Parathyroid adenoma (tissue), 2 donors: ENCODE results near the gene MATR3.

Experiments
- H2AFZ ChIP-seq: fragments of 300-600 bp; sonication (generic); one replicate; pipeline ENCODE4 v1.7.0; 2017; ENCODE audit warnings: antibody characterized with exemption, mild to moderate bottlenecking
- H3K27ac ChIP-seq: fragments of 300-600 bp; sonication (generic); one replicate; pipeline ENCODE4 v1.7.0; 2017
- H3K27me3 ChIP-seq: fragments of 300-600 bp; sonication (generic); one replicate; pipeline ENCODE4 v1.7.0; 2017; ENCODE audit warnings: low read length; ENCODE audit not compliant: control insufficient read depth, insufficient read depth
- H3K36me3 ChIP-seq: fragments of 300-600 bp; sonication (generic); one replicate; pipeline ENCODE4 v1.7.0; 2017; ENCODE audit warnings: low read length; ENCODE audit not compliant: control insufficient read depth, insufficient read depth
- H3K4me1 ChIP-seq: fragments of 300-600 bp; sonication (generic); one replicate; pipeline ENCODE4 v1.7.0; 2017; ENCODE audit warnings: control low read depth
- H3K4me2 ChIP-seq: fragments of 300-600 bp; sonication (generic); one replicate; pipeline ENCODE4 v1.7.0; 2017; ENCODE audit warnings: low read length
- H3K4me3 ChIP-seq: fragments of 300-600 bp; sonication (generic); one replicate; pipeline ENCODE4 v1.7.0; 2017; ENCODE audit warnings: low read depth, low read length
- H3K79me2 ChIP-seq: fragments of 300-600 bp; sonication (generic); one replicate; pipeline ENCODE4 v1.7.0; 2017; ENCODE audit warnings: control low read depth
- H3K9ac ChIP-seq: fragments of 300-600 bp; sonication (generic); one replicate; pipeline ENCODE4 v1.7.0; 2017; ENCODE audit warnings: mild to moderate bottlenecking
- H3K9me3 ChIP-seq: fragments of 300-600 bp; sonication (generic); one replicate; pipeline ENCODE4 v1.7.0; 2017; ENCODE audit warnings: low read length; ENCODE audit not compliant: control insufficient read depth
- CTCF ChIP-seq: fragments of 300-600 bp; sonication (generic); IDR thresholded peaks from one replicate; pipeline ENCODE4 v1.7.0; 2017; ENCODE audit warnings: antibody characterized with exemption, mild to moderate bottlenecking
- donor health status: primary hyperparathyroidism.

The MATR3 gene

GRCh38 chr5:139358064-139358463, 64.5 kb downstream of the MATR3 start:
- Histone ChIP-seq H3K27me3 (no peaks in the 10 kb centered on the region), H3K79me2 (peaks cover 73% of the 10 kb centered on the region), H3K4me1 (no peaks in the 10 kb centered on the region), H3K9ac (no peak overlapping the region), H3K27ac (no peak overlapping the region), H3K4me2 (no peak overlapping the region), H3K36me3 (no peaks in the 10 kb centered on the region), H3K4me3 (no peak overlapping the region), H3K9me3 (no peaks in the 10 kb centered on the region), H2AFZ (no peak overlapping the region)
- TF ChIP-seq CTCF = no peak

GRCh38 chr5:139360384-139360783, 66.8 kb downstream of the MATR3 start:
- Histone ChIP-seq H3K4me2 (no peak overlapping the region), H2AFZ (no peak overlapping the region), H3K79me2 (peaks cover 55% of the 10 kb centered on the region), H3K9ac (no peak overlapping the region), H3K9me3 (no peaks in the 10 kb centered on the region), H3K4me1 (no peaks in the 10 kb centered on the region), H3K4me3 (no peak overlapping the region), H3K27ac (no peak overlapping the region), H3K36me3 (no peaks in the 10 kb centered on the region), H3K27me3 (no peaks in the 10 kb centered on the region)
- TF ChIP-seq CTCF = no peak

- Histone ChIP-seq H3K4me2 (no peak overlapping the region), H3K9ac (no peak overlapping the region), H3K27ac (no peak overlapping the region), H3K9me3 (no peaks in the 10 kb centered on the region), H2AFZ (no peak overlapping the region), H3K27me3 (no peaks in the 10 kb centered on the region), H3K79me2 (peaks cover 41% of the 10 kb centered on the region), H3K4me3 (no peak overlapping the region), H3K4me1 (no peaks in the 10 kb centered on the region), H3K36me3 (no peaks in the 10 kb centered on the region)
- TF ChIP-seq CTCF = no peak
These were observed 68.4 kb downstream of the MATR3 start for GRCh38 chr5:139361835-139362429.

DNA sequence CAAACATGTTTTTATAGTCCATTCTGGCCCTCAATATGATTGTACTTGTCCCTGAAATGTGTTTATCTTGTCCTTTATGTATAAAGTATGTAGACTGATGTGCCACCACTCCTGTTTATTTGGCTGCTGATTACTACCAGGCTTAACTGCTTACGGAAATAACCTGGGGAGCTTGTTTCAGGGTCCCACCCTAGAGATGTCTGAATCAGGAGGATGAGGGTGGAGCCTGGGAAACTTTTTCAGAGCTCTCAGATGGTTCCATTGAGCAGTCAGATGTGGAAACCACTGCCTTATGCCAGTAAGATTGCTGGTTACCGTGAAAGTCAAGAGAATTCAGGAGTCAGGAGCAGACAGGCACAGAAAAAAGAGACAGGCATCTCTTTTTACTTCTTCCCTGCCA, 70.4 kb downstream of the MATR3 start:
- no peak overlapping the region for H3K27ac ChIP-seq
- H3K79me2 ChIP-seq = peaks cover 21% of the 10 kb centered on the region
- no peak overlapping the region for H2AFZ ChIP-seq
- H3K4me3 ChIP-seq = no peak overlapping the region
- H3K4me2 ChIP-seq = no peak overlapping the region
- H3K9ac ChIP-seq = no peak overlapping the region
- no peaks in the 10 kb centered on the region for H3K27me3 ChIP-seq
- no peak for TF ChIP-seq CTCF
- no peaks in the 10 kb centered on the region for H3K9me3 ChIP-seq
- H3K36me3 ChIP-seq = no peaks in the 10 kb centered on the region
- H3K4me1 ChIP-seq = no peaks in the 10 kb centered on the region

- H3K4me1 ChIP-seq = no peaks in the 10 kb centered on the region
- TF ChIP-seq CTCF = no peak
- no peaks in the 10 kb centered on the region for H3K36me3 ChIP-seq
- H3K27me3 ChIP-seq = no peaks in the 10 kb centered on the region
- no peak overlapping the region for H3K4me2 ChIP-seq
- H3K9me3 ChIP-seq = no peaks in the 10 kb centered on the region
- H3K9ac ChIP-seq = no peak overlapping the region
- no peak overlapping the region for H2AFZ ChIP-seq
- H3K4me3 ChIP-seq = no peak overlapping the region
- peaks cover 16% of the 10 kb centered on the region for H3K79me2 ChIP-seq
- no peak overlapping the region for H3K27ac ChIP-seq
These were observed 70.9 kb downstream of the MATR3 start for GRCh38 chr5:139364466-139364865.
